GM21786 (cell line): Measurements from ENCODE around the gene SLFNL1.
A peak's percentile ranks its signal among the peaks of the same experiment; 100 is the strongest.

Experiments
- ATAC-seq: cut with Tn5 transposase; IDR thresholded peaks from one replicate; pipeline ENCODE4 v1.9.1; 2021; ENCODE audit not compliant: unreplicated experiment

The SLFNL1 gene

GRCh38 chr1:40987439-40988276 lies 33.9 kb downstream of the SLFNL1 start:
- no peak for ATAC-seq

GRCh38 chr1:40986956-40987355 lies 34.6 kb downstream of the SLFNL1 start:
- ATAC-seq = no peak

- no peak for ATAC-seq
Measured at GRCh38 chr1:40986328-40986783, 35.2 kb downstream of the SLFNL1 start.

GRCh38 chr1:40985875-40986274 lies 35.6 kb downstream of the SLFNL1 start:
- no peak for ATAC-seq

GRCh38 chr1:40985161-40985560 lies 36.4 kb downstream of the SLFNL1 start:
- ATAC-seq = no peak

- no peak for ATAC-seq
Measured at GRCh38 chr1:40984531-40984930, 37.0 kb downstream of the SLFNL1 start.

- no peak for ATAC-seq
Measured at GRCh38 chr1:40984066-40984465, 37.5 kb downstream of the SLFNL1 start.

- no peak for ATAC-seq
Measured at GRCh38 chr1:40983286-40983685, 38.2 kb downstream of the SLFNL1 start.

- ATAC-seq = no peak
Measured at GRCh38 chr1:40982721-40983120, 38.8 kb downstream of the SLFNL1 start.

GRCh38 chr1:40981691-40982448 lies 39.7 kb downstream of the SLFNL1 start:
- no peak for ATAC-seq

GRCh38 chr1:40980453-40981121 lies 40.9 kb downstream of the SLFNL1 start:
- ATAC-seq = peak; percentile 12

GRCh38 chr1:40980068-40980452 lies 41.5 kb downstream of the SLFNL1 start:
- peak; percentile 9 for ATAC-seq

- ATAC-seq = peak; percentile 85
Measured at GRCh38 chr1:40979241-40980067, 42.1 kb downstream of the SLFNL1 start, which contains the start of gene CTPS1. CTPS1 (plus strand) TSS chr1:40979696; CDS start chr1:40983291, 3,595 bp downstream.

GRCh38 chr1:40978886-40979240 lies 42.7 kb downstream of the SLFNL1 start:
- no peak for ATAC-seq

GRCh38 chr1:40977716-40978115 lies 43.8 kb downstream of the SLFNL1 start:
- no peak for ATAC-seq

- no peak for ATAC-seq
Measured at GRCh38 chr1:40976952-40977690, 44.4 kb downstream of the SLFNL1 start.

GRCh38 chr1:40974945-40975344 lies 46.6 kb downstream of the SLFNL1 start:
- ATAC-seq = no peak

- ATAC-seq = no peak
Measured at GRCh38 chr1:40973912-40974311, 47.6 kb downstream of the SLFNL1 start.

GRCh38 chr1:40971966-40972365 lies 49.6 kb downstream of the SLFNL1 start:
- no peak for ATAC-seq

GRCh38 chr1:40969445-40969844 lies 52.1 kb downstream of the SLFNL1 start:
- ATAC-seq = no peak
